GM21529 (cell line): ENCODE data around the gene FREM3.
A peak's percentile ranks its signal among the peaks of the same experiment; 100 is the strongest.

ENCODE experiments used
- ATAC-seq: cut with Tn5 transposase; IDR thresholded peaks from one replicate; pipeline ENCODE4 v1.9.1; 2021; ENCODE audit not compliant: unreplicated experiment

Gene FREM3

DNA sequence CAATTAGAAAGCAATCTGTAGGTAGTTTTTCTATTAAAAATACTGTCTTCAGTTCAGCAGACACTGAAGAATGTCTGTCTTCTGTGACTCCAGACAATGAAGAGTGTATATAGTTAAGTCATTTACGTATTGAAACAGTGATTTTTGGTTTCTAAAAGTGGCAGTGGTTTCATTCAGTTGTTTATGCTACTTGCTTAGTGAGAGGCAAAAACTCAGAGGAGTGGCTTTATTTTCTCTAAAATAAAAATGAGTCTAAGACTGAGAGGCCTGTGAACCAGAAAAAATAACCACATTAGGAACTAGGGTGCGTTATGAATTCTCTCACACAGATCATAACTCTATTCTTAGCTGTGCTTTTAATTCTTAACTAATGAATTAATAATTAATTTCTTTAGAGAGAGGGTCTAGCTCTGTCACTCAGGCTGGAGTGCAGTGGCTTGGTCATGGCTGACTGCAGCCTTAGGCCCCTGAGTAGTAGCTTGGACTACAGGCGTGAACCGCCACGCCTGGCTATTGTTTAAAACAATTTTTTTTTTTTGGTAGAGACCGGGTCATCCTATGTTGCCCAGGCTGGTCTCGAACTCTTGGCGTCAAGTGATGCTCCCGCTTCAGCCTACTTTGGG lies 31.4 kb downstream of the FREM3 start:
- peak; percentile 95 for ATAC-seq

DNA sequence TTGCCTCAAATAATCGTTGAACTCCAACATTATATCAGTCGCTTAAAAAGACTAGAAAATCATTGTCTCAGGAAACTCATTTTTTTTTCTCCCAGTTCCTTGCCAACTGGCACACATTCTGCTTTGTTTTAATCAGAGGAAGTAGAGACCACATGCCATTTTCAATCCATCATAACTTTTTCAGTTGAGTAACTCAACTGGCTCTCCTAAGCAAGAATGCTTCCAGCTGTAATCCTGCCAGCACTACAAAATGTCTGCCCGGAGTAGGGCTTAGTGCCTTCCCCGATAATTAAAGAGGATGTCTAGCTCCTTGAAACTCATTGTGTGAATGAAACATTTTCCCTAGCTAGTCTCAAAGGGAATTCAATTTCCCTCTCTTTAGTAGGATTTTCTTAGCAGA lies 33.0 kb downstream of the FREM3 start:
- no peak for ATAC-seq

DNA sequence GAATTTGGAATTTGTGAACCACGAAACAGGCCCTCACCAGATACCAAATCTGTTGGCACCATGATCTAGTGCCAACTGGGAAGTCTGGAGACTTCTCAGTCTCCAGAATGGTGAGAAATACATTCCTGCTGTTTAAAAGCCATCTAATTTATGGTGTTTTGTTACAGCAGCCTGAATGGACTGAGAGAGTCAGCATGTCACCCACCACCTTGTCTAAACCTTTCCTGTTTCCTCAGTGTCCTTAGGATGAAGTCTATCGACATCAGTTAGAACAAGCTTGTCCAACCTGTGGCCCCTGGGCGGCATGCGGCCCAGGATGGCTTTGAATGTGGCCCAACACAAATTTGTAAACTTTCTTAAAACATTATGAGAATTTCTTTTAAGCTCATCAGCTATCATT lies 42.1 kb downstream of the FREM3 start:
- ATAC-seq = no peak

- no peak for ATAC-seq
Measured at GRCh38 chr4:143654571-143654970, 45.9 kb downstream of the FREM3 start.

DNA sequence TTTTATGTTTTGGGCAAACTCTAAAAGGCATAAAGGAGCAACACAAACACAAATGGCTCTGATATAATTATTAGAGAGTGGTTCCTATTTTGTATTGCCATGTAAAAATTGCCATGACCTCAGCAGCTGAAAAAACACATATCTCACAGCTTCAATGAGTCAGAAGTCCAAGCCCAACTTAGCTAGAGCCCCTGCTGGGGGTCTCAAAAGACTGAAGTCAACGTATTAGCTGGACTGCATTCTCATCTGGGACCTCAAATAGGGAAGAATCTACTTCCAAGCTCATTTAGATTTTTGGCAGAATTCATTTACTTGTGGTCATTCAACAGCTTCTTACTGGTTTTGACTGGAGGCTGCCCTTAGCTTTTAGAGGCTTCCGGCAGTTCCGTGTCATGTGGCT lies 47.4 kb downstream of the FREM3 start:
- ATAC-seq = no peak

DNA sequence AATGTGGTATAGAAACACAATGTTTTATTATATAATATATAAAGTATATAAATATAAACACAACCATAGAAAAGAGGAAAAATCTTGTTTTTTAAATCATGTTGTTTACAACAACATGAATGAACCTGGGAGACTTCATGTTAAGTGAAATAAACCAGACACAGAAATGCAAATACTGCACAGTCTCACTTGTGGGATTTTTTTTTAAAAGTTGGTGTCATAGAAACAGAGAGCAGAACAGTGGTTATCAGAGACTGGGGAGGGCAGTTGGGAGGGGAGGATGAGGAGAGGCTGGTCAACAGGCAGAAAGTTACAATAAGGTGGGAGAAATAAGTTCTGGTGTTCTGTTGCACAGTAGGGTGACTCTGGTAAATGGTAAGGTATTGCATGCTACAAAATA lies 57.1 kb downstream of the FREM3 start:
- no peak for ATAC-seq

- no peak for ATAC-seq
Measured at GRCh38 chr4:143642611-143643010, 57.9 kb downstream of the FREM3 start.

GRCh38 chr4:143641361-143641760 lies 59.1 kb downstream of the FREM3 start:
- no peak for ATAC-seq

DNA sequence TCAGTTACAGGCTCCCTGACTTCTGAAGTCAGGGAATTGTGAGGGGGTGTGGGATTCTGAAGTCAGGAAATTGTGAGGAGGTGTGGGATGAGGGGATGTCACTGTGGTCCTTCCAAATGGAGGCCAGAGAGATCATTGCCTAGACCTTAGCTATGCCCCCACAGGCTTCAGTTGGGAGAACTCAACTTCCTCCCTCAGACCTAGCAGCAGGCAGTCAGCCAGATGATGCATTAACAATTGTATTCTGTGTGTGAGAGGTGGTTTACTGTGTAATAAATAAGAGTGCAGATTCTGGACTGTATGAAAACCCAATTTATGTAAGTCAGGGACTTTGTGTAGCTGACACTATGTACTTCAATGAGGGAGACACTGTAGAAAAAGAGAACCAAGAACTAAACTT lies 65.7 kb downstream of the FREM3 start:
- ATAC-seq = no peak

DNA sequence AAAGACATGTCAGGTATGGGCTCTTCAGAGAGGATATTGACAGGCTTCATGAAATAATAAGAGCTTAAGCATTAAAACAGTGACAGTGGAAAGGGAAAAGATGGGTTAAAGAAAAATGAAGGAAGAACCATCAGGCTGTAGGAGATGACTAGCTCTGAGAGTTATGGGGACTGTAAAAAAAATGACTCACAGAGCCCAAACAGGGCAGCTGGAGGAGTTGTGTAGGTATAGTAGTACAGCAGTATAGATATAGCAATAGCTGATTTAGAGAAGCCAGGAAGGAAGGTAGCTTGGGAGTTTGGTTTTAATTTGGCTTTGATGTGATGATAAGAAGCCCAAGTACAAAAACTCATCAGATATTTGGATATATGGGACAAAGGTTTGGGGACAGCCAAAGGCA lies 66.6 kb downstream of the FREM3 start:
- ATAC-seq = no peak

- ATAC-seq = no peak
Measured at GRCh38 chr4:143626134-143626911, 74.2 kb downstream of the FREM3 start.

DNA sequence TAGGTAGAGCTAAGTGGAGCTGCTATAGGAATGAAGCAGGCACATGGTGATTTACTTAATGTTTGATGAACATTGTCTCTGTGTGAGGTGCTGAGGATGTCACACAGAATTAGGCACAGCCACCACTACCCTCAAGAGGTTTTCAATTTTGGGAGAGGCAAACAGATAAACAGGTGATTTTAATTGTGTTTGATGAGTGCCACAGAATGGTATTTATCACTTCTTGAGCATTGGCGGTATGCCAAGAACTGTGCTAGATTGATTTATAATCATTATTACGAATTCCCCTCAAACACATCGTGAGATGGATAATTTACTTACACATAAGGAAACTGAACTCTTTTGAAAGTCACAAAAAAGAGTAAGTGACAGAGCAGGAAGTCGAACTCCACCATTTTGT lies 74.8 kb downstream of the FREM3 start:
- no peak for ATAC-seq

DNA sequence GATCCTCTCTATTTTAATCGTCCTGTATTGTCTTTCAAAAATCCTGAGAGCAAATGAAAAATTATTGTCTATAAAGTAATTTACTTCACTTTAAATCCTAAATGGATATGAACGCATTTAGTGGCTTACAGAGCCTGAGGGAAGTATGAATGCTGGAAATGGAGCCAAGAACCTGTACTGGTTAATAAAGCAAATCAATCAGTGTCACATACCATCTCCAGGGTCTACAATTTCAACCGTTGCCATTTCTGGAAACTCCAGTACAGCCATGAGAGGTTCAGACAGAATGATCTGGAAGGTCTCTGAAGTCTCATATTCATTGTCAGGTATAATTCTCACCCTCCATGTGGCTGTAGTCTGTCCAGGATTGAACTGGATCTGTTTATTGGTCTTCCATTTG lies 76.6 kb downstream of the FREM3 start:
- no peak for ATAC-seq

- ATAC-seq = no peak
Measured at GRCh38 chr4:143618811-143619210, 81.7 kb downstream of the FREM3 start.

GRCh38 chr4:143617994-143618679 lies 82.3 kb downstream of the FREM3 start:
- no peak for ATAC-seq

DNA sequence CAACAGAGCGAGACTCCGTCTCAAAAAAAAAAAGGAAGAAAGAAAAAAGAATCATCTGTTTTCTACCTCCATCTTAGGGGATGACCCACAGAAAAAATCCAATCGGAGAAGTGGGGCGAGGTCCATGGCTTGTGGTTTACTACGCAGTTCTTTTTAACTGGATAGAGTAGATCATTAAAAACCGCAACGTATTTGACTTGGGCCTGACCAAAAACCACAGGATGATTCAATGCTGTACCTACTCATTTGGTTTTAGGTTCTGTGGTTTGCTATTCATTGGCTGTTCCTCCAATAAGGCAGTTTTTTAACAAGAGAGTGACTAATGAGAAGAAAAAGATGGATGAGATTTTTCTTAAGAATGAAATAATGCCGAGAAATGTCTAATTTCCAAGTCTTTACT lies 83.7 kb downstream of the FREM3 start:
- peak; percentile 95 for ATAC-seq

GRCh38 chr4:143609492-143609891 lies 91.0 kb downstream of the FREM3 start:
- ATAC-seq = no peak

GRCh38 chr4:143606480-143606879 lies 94.0 kb downstream of the FREM3 start:
- no peak for ATAC-seq

DNA sequence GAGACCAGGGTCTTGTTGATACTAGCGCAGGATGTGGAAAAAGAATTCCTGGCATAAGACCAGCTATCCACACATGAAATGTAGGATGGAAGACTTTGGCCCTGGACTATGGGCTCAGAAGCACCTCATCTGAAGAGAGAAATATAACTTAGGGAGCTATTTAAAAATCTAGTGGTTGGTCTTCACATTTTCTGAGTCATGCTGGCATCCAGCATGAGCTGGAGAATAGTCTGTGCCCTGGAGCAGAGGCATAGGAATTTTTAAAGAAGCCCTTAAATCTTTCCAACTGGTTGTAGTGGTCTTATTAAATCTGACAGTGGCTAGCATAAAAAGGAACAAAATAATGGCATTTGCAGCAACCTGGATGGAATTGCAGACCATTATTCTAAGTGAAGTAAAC lies 100.6 kb downstream of the FREM3 start:
- no peak for ATAC-seq

DNA sequence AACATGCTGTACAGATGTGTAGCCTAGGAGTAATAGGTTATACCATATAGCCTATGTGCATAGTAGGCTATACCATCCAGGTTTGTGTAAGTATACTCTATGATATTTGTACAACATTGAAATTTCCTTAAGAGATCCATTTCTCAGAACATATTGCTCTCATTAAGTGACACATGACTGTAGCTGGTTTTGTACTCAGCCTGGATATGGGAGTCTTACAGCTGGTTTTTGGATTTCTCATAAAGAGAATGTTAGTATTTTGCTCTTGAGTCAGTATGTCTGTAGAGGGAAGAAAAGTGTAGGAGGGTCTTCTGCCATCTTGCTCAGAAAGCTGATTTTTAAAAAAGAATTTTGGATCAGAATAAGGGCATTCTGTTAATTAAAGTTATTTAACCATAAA lies 101.7 kb downstream of the FREM3 start:
- no peak for ATAC-seq

DNA sequence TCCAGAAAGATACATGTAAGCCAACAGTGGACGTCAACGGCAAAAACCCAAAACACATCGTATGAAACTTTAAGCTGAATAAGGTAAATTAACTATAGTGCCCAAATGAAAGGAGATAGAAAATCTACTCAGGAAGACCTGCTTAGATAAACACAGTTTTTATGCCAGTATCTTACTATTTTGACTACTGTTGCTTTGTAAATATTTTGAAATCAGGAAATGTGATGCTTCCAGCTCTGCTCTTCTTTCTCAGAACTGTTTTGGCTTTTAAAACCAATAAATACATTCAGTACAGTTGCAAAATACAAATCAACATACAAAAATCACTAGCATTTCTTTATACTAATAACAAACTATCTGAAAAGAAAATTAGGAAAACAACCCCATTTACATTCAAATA lies 103.2 kb downstream of the FREM3 start:
- no peak for ATAC-seq

DNA sequence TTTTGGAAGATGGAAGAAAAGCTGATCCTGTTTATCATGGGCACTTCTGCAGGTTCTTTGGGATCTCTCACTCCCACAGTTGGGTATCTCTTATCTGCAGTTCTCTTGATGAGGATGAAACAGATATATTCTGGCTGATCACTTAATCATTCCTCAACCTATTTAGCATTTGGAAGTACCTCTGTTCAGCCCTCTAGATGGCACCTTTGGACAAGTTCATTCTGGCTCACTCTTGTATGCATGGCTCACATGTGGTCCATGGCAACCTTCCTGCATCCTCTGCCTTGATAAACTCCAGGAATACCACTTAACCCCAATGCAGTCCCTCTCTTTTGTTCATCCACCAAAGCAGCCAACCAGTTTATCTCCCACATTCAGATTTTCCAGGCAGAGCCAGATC lies 112.8 kb downstream of the FREM3 start:
- ATAC-seq = no peak
